ENCODE data around the gene NLK.

DNA sequence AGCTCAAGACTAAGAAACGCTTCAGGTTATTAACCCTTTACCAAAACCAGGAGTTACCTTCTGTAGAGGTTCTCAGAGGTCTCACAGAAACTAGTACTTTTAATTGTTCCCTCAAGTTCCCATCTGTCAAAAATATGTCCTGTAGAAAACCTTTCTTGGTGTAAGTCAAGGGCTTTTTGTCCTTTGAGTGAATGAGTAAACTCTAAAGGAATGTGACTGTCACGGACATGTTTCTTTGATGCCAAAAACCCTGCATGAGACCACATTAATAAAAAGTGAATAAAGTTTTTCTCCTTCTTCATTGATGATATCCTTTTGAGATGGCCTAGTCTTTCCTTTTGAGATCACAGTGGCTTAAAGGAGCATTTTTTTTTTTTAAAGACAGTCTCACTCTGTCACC lies 102.9 kb downstream of the NLK start:
- TF ChIP-seq, protein P1, sequence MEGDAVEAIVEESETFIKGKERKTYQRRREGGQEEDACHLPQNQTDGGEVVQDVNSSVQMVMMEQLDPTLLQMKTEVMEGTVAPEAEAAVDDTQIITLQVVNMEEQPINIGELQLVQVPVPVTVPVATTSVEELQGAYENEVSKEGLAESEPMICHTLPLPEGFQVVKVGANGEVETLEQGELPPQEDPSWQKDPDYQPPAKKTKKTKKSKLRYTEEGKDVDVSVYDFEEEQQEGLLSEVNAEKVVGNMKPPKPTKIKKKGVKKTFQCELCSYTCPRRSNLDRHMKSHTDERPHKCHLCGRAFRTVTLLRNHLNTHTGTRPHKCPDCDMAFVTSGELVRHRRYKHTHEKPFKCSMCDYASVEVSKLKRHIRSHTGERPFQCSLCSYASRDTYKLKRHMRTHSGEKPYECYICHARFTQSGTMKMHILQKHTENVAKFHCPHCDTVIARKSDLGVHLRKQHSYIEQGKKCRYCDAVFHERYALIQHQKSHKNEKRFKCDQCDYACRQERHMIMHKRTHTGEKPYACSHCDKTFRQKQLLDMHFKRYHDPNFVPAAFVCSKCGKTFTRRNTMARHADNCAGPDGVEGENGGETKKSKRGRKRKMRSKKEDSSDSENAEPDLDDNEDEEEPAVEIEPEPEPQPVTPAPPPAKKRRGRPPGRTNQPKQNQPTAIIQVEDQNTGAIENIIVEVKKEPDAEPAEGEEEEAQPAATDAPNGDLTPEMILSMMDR (conservative IDR thresholded peaks at IDR 0.05; ENCODE audit: low read length), result no peak
- no peak for TF ChIP-seq EZH2phosphoT487 (IDR thresholded peaks at IDR 0.05; ENCODE audit: borderline replicate concordance)

Data from Loucy (cell line).